Frontal cortex (tissue), 4 donors: ENCODE results near the gene EFCAB13. TPM values are rescaled to one million over a fixed set of nuclear protein-coding genes. Genes with fewer than 3 reads are reported as not detected.
"Not testable (repeated sequence)": the region's sequence is repeated elsewhere in the genome, so short reads cannot be mapped to it uniquely, and the experiment has no call there.

ENCODE experiments used
- DNase-seq, 2 donors: peaks; one replicate each; pipeline ENCODE4 v3.0.0; 2012; ENCODE audit warnings: low spot score in 2 of 2
- FAIRE-seq: peaks from 2 replicates; lab custom pipeline; 2012; peaks lifted over from hg19 to GRCh38; lab: Jason Lieb, UNC
- total RNA-seq: library from RNA; depleted of rRNA; stranded (reverse); fragments of >200 nt; gene quantifications from one replicate; pipeline ENCODE4 v1.2.3, GENCODE V29; 2014
- donor health status: control.
- donor health status: control.
- donor health status: control.

The EFCAB13 gene
- total RNA-seq, 1 donor from 2014 or later = 14.3 TPM

DNA sequence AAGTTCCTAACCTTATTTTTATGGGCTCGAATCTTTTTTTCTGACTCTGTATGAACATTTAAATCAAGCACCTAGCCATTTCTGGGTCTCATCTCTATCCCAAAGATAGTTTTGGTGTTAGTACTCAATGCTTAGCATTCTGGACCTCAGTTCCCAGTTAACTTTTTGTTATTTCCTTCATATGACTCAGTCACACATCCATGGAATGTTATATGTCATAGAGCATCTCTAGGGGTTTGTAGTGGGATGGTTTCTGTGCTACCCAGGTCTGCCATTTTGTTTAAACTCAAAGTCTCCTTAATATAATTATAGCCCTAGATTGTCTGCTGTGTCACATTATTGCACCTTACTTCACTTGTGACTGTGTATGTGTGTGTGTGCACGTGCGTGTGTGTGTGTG is 90.1 kb downstream of the EFCAB13 start:
- DNase-seq (no peak), FAIRE-seq (no peak)

GRCh38 chr17:47414612-47415011 is 90.9 kb downstream of the EFCAB13 start:
- DNase-seq (no peak), FAIRE-seq (no peak)

- FAIRE-seq = no peak
- DNase-seq = peak; percentile 22 to 25
Observed at GRCh38 chr17:47423406-47424295, 99.9 kb downstream of the EFCAB13 start.

DNA sequence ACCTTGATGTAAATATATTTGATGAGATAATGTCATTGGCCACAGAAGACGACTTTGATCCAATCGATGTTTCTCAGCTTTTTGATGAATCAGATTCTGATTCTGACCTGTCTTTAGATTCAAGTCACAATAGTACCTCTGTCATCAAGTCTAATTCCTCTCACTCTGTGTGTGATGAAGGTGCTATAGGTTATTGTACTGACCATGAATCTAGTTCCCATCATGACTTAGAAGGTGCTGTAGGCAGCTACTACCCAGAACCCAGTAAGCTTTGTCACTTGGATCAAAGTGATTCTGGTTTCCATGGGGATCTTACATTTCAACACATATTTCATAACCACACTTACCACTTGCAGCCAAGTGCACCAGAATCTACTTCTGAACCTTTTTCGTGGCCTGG is 101.5 kb downstream of the EFCAB13 start:
- FAIRE-seq = not testable (repeated sequence)

GRCh38 chr17:47425887-47426635 is 102.3 kb downstream of the EFCAB13 start:
- FAIRE-seq, DNase-seq: not testable (repeated sequence)

More for the DNA sequence above, 101.5 kb downstream of the EFCAB13 start:
- not testable (repeated sequence) for DNase-seq

DNA sequence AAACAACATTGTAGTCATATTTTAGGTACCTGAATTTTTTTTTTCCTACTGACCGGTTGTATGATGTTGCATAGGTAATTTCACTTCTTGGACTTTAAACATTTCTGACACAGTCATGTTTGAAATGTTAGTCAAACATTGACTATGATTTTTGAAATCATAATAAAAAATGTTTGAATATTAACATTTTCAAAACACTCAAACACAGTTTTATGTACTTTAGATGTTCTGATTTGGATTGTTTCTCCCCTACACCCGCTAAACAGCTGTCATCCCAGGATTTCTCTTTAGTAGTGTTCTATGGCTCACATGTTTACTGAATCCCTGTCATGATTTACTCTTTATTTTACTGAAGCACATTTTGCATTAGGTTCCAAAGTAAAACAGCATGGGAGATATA is 104.2 kb downstream of the EFCAB13 start:
- no peak for FAIRE-seq
- DNase-seq = no peak

- FAIRE-seq, DNase-seq: not testable (repeated sequence)
Observed at GRCh38 chr17:47432240-47432639, 108.5 kb downstream of the EFCAB13 start.

DNA sequence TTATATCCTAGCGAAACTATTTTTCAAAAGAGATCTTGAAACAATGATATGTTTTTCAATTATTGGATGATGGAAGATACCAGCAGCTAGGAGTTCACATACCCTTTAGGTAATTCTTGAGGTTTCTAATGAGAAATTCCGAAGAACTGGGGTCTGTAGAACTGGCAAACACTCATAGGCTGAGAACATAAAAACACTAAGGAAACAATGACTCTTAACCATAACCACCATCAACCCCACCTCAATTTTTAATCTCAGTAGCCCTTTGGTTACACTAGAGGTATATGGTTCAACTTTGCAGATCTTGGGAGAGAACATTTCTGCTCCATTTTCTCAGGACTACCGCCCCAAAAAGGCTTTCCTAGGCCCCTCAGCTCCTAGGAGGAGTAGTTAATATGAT is 141.4 kb downstream of the EFCAB13 start:
- FAIRE-seq = no peak

DNA sequence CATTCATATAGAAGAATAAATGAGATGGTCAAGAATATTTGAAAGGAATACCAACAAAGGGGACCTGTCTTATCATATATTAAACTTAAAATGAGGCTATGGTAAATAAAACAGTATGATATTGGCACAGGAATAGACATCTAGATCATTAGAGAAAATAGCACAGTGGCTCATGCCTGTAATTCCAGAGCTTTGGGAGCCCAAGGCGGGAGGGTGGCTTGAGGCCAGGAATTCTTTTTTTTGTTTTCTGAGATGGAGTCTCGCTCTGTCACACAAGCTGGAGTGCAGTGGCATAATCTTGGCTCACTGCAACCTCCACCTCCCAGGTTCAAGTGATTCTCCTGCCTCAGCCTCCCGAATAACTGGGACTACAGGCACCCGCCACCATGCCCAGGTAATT is 143.2 kb downstream of the EFCAB13 start:
- FAIRE-seq, DNase-seq: not testable (repeated sequence)

More for the DNA sequence above, 141.4 kb downstream of the EFCAB13 start:
- DNase-seq = no peak

DNA sequence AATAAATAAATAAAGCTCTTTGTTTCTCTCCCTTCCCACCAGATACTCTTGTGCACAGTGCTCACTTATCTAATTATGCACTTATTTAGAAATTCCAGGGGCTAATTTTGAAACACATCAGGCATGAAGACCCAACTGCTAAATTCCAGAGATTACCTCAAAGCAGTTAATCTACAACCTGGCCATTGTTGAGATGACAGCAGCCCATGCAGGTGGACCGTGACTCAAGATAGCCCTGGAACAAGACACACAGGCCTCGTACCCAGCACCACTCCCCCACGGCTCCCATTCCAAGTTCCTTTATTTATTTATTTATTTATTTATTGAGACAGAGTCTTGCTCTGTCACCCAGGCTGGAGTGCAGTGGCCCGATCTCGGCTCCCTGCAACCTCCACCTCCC is 147.1 kb downstream of the EFCAB13 start:
- DNase-seq (no peak), FAIRE-seq (no peak)

- not testable (repeated sequence) for FAIRE-seq, DNase-seq
Observed at GRCh38 chr17:47472073-47472472, 148.3 kb downstream of the EFCAB13 start.

Other genes starting within 250 kb of the EFCAB13 start
- gene CDC27, start 134.7 kb upstream of the EFCAB13 start, total RNA-seq = 153 TPM
- gene MYL4, start 114.6 kb upstream of the EFCAB13 start, total RNA-seq = 4.1 TPM
- 1.2 TPM for gene ITGB3, start 70.1 kb upstream of the EFCAB13 start, total RNA-seq
- gene NPEPPS, start 207.2 kb downstream of the EFCAB13 start, total RNA-seq = 206 TPM